Activated naive CD8-positive, alpha-beta T cell treated with anti-CD3 and anti-CD28 coated beads, Interleukin-2, amount 10 ng/mL, durations not matched to agents 7 days and 5 days (primary cell): ENCODE data around the gene ATOSB. TPM values are rescaled to one million over a fixed set of nuclear protein-coding genes. Genes with fewer than 3 reads are reported as not detected.

Experiments
- ATAC-seq: fragments of 150-1000 bp; cut with Tn5 transposase; one replicate; pipeline ENCODE4 v1.10.0; 2021; ENCODE audit warnings: low read depth, moderate library complexity
- POLR2A ChIA-PET: fragments of 350-600 bp; sonication (Branson Sonifier 250); formaldehyde crosslinking; loops from one replicate; lab custom pipeline; 2021; ENCODE audit warnings: antibody characterized with exemption; lab: Charles Lee
- DNase-seq: peaks from one replicate; pipeline ENCODE4 v3.0.0; 2021
- H3K27ac Mint-ChIP-seq: one replicate; pipeline ENCODE4 v1.8.0; 2022; ENCODE audit warnings: mild to moderate bottlenecking, mixed read lengths
- H3K27me3 Mint-ChIP-seq: one replicate; pipeline ENCODE4 v1.8.0; 2022; ENCODE audit warnings: mild to moderate bottlenecking, moderate library complexity, mixed read lengths
- H3K36me3 Mint-ChIP-seq: one replicate; pipeline ENCODE4 v1.8.0; 2021; ENCODE audit warnings: mild to moderate bottlenecking, mixed read lengths
- H3K4me1 Mint-ChIP-seq: one replicate; pipeline ENCODE4 v1.8.0; 2021; ENCODE audit warnings: mixed read lengths
- H3K4me3 Mint-ChIP-seq: one replicate; pipeline ENCODE4 v1.8.0; 2022; ENCODE audit warnings: mild to moderate bottlenecking, moderate library complexity, mixed read lengths
- H3K9me3 Mint-ChIP-seq: one replicate; pipeline ENCODE4 v1.8.0; 2021; ENCODE audit warnings: mixed read lengths
- total RNA-seq, 2 experiments: library from RNA; stranded (reverse); gene quantifications; one replicate each; pipeline ENCODE4 v1.2.3, GENCODE V29; 2021

The ATOSB gene
- total RNA-seq, 2 experiments from 2014 or later: 12.0 to 16.6 TPM

- H3K36me3 Mint-ChIP-seq: peaks cover 38% of the 10 kb centered on the region
- ATAC-seq: peak; percentile 93
- peak within 1 kb of the TSS; percentile 93 for H3K27ac Mint-ChIP-seq
- peak; percentile 92 for DNase-seq
- H3K27me3 Mint-ChIP-seq: no peaks in the 10 kb centered on the region
- H3K4me3 Mint-ChIP-seq: peak within 1 kb of the TSS; percentile 93
- H3K4me1 Mint-ChIP-seq: peaks cover 37% of the 10 kb centered on the region
- POLR2A ChIA-PET: interaction anchor here (0.6 to 3.4 kb wide), 13 partner anchors 8 to 173 kb away, joined by 3 to 41 read pairs (median 6); partner anchors contain the start of genes ATOSB, DNAJB5, FANCG and PIGO
- H3K9me3 Mint-ChIP-seq: no peaks in the 10 kb centered on the region
These were observed 43.0 kb downstream of the ATOSB start, which contains the start of gene VCP for GRCh38 chr9:35072461-35073278. VCP (minus strand) TSS chr9:35072625; CDS start chr9:35072353, 272 bp downstream.

- Mint-ChIP-seq H3K27ac (peak overlapping the region; percentile 93), H3K9me3 (no peaks in the 10 kb centered on the region), H3K27me3 (no peaks in the 10 kb centered on the region), H3K4me1 (peaks cover 38% of the 10 kb centered on the region), H3K4me3 (peak overlapping the region; percentile 93), H3K36me3 (peaks cover 42% of the 10 kb centered on the region)
- peak; percentile 64 for ATAC-seq
- DNase-seq: peak; percentile 83
- POLR2A ChIA-PET: interaction anchor here (0.6 to 3.4 kb wide), 17 partner anchors 9 to 452 kb away, joined by 3 to 41 read pairs (median 4); partner anchors contain the start of genes ATOSB, DCTN3, DNAJB5 and FANCG
These were observed 43.7 kb downstream of the ATOSB start for GRCh38 chr9:35071814-35072460.

DNA sequence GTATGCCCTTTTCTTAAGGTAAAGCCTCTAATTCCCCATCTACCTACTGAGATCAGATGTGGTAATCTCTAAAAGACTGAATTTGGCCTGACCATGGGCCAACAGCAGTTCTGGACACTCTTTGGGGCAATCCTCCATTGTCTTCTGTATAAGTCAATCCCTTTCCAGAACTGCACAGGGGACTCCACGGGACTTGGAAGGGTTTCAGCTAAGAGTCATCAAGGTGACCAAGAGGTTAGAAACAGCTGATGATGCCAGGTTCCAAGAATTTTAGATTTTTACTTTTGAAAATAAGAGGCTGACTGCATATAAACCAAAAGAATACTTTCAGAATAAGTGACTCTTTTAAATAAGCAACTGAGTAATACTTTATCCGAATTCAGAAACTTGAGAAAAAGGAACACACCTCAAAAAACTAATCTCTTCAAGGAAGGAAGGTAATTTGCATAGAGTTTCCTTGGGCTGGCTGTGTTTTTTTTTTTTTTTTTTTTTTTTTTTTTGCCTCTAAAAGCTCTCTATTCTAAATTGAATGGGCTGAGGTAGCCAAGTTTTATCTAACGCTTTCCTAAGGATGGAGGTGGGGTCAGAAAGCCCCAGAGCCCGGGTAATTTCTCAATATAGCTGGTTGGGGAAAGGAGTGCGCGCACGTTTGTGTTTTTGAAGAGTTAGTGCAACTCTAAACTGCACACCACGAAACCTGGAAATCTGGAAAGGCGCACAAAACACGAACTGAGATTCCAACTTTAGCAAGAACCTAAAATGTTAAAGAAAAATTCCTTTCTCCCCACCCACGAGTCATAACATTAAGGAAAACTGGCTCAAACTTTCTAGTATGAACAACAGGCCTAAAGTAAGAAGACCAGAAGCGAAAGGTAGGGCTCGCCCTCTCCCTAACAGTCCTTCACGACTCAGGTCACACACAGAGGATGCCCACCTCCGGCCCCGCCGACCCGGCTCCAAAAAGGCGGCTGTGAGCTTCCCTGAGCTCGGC, 44.5 kb downstream of the ATOSB start:
- ATAC-seq (no peak), DNase-seq (no peak)
- Mint-ChIP-seq H3K4me3 (peak overlapping the region; percentile 93), H3K27me3 (no peaks in the 10 kb centered on the region), H3K36me3 (peaks cover 45% of the 10 kb centered on the region), H3K9me3 (no peaks in the 10 kb centered on the region), H3K4me1 (peaks cover 39% of the 10 kb centered on the region), H3K27ac (peak overlapping the region; percentile 93)
- POLR2A ChIA-PET: interaction anchor here (0.6 to 3.4 kb wide), 14 partner anchors 10 to 451 kb away, joined by 3 to 41 read pairs (median 5); partner anchors contain the start of genes ATOSB, DCTN3, DNAJB5 and FANCG

- Mint-ChIP-seq H3K27ac (no peak overlapping the region), H3K9me3 (no peaks in the 10 kb centered on the region), H3K4me1 (peaks cover 37% of the 10 kb centered on the region), H3K36me3 (peaks cover 43% of the 10 kb centered on the region), H3K4me3 (peak overlapping the region; percentile 35), H3K27me3 (no peaks in the 10 kb centered on the region)
- DNase-seq: no peak
- POLR2A ChIA-PET: interaction anchor here (0.6 kb wide), 1 partner anchor 610 kb away, joined by 4 read pairs; the partner anchor contains the start of genes DNAI1 and FAM219A
- no peak for ATAC-seq
These were observed 46.6 kb downstream of the ATOSB start for GRCh38 chr9:35069020-35069419.

GRCh38 chr9:35067056-35067455, 48.6 kb downstream of the ATOSB start:
- Mint-ChIP-seq H3K27me3 (no peaks in the 10 kb centered on the region), H3K4me1 (peaks cover 33% of the 10 kb centered on the region), H3K4me3 (no peak overlapping the region), H3K9me3 (no peaks in the 10 kb centered on the region), H3K27ac (peak overlapping the region; percentile 27), H3K36me3 (peaks cover 53% of the 10 kb centered on the region)
- POLR2A ChIA-PET: no interaction called here
- no peak for ATAC-seq
- no peak for DNase-seq

DNA sequence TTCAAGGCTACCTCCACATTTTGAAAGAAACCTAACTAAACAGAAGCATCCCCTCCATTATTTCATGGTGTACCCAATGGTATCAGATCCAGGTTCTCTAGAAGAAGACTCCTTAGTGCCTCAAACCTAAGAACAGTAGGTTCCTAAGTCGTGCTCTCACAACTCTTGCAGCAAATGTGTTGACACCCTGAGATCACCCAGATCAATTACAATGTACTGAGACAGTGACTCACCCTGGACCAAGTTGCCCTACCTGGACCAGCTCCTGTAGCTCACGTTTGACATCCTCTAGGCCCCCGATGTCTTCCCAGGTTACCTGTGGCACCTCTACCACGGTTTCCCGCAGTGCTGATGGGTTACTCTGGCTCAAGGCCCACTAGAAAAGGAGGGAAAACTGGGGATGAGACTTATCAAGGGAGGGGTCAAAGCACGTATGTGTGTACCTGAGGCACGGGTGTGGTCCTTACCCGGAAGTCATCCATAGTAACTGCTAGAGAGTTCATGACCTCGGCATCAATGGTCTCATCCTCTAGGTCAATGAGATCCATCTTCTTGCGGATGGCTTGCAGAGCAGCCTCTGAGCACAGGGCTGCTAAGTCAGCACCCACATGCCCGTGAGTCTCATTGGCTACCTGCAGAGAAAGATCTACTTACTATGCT, 55.0 kb downstream of the ATOSB start:
- no peak overlapping the region for H3K4me3 Mint-ChIP-seq
- peaks cover 2% of the 10 kb centered on the region for H3K4me1 Mint-ChIP-seq
- no peak overlapping the region for H3K27ac Mint-ChIP-seq
- H3K27me3 Mint-ChIP-seq: no peaks in the 10 kb centered on the region
- no peak for DNase-seq
- POLR2A ChIA-PET: interaction anchor here (1.4 to 1.6 kb wide), 2 partner anchors 11 to 19 kb away, joined by 4 to 5 read pairs; partner anchors contain the start of gene FANCG
- H3K9me3 Mint-ChIP-seq: no peaks in the 10 kb centered on the region
- peaks cover 66% of the 10 kb centered on the region for H3K36me3 Mint-ChIP-seq
- no peak for ATAC-seq

DNA sequence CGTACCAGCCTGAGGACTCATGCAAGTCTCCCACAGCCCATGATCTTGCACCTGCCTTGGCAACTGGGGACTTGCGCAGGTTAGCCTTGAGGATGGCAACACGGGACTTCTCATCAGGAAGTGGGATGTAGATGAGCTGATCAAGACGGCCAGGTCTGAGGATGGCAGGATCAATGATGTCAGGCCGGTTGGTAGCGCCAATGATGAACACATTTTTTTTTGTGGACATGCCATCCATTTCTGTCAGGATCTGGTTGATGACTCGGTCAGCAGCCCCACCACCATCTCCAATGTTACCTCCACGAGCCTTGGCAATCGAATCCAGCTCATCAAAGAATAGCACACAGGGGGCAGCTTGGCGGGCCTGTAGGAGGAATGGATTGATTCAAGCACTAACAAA, 56.2 kb downstream of the ATOSB start:
- DNase-seq (no peak), ATAC-seq (no peak)
- POLR2A ChIA-PET: no interaction called here
- Mint-ChIP-seq H3K27me3 (no peaks in the 10 kb centered on the region), H3K4me1 (peaks cover 2% of the 10 kb centered on the region), H3K36me3 (peaks cover 59% of the 10 kb centered on the region), H3K27ac (no peak overlapping the region), H3K9me3 (no peaks in the 10 kb centered on the region), H3K4me3 (no peak overlapping the region)

DNA sequence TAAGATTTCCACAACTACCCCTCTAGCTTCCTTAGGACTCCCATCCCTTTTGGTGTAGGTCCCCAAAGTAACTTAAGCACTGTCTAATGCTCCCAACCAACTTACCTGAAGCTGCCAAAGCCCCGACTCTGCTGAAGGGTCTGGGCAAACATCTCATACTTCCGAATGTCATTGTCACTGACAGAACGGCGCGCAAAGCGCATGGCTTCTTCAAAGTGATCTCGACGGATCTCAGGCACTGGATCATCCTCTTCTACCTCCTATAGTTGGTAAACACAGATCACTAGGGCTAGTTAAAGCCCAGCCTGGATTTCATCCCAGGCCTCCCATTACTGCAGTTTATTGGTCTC, 58.4 kb downstream of the ATOSB start:
- no peak overlapping the region for H3K27ac Mint-ChIP-seq
- POLR2A ChIA-PET: no interaction called here
- no peaks in the 10 kb centered on the region for H3K9me3 Mint-ChIP-seq
- DNase-seq (no peak), ATAC-seq (no peak)
- no peaks in the 10 kb centered on the region for H3K27me3 Mint-ChIP-seq
- H3K4me3 Mint-ChIP-seq: no peak overlapping the region
- H3K36me3 Mint-ChIP-seq: peaks cover 47% of the 10 kb centered on the region
- no peaks in the 10 kb centered on the region for H3K4me1 Mint-ChIP-seq

DNA sequence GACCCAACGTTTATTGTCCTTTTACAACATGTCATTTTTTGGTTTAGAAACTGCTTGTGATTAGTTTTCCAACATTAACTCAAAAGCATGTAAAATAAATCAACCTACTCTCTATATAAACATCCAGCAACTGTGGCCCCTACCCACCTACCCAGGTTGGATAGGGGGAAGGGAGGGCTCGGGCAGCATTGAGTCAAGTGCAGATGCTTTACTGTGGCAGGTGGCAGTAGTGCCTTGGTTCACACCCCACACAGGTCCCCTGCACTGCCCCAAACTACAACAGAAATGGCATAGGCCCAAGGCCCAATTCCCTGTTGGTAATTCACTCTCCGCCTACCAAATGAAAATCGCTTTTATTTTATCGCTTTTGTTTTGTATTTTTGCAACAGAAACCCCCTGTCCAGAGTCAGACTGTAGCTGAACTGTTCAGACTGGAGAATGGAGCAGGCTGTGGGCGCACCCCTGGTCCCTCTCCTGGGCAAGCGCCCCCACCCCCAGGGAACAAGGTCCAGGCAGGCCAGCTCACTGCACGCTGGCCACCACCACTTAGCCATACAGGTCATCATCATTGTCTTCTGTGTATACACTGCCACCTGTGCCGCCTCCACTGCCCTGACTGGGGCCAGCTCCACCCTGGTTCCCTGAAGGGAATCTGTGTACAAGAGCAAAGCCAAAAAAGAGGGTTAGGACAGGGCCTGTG, 58.9 kb downstream of the ATOSB start:
- no peak overlapping the region for H3K27ac Mint-ChIP-seq
- H3K4me1 Mint-ChIP-seq: no peaks in the 10 kb centered on the region
- DNase-seq (no peak), ATAC-seq (no peak)
- POLR2A ChIA-PET: no interaction called here
- no peak overlapping the region for H3K4me3 Mint-ChIP-seq
- H3K9me3 Mint-ChIP-seq: no peaks in the 10 kb centered on the region
- H3K27me3 Mint-ChIP-seq: no peaks in the 10 kb centered on the region
- peaks cover 44% of the 10 kb centered on the region for H3K36me3 Mint-ChIP-seq

GRCh38 chr9:35054871-35055644, 60.6 kb downstream of the ATOSB start:
- peaks cover 37% of the 10 kb centered on the region for H3K36me3 Mint-ChIP-seq
- H3K9me3 Mint-ChIP-seq: no peaks in the 10 kb centered on the region
- H3K27ac Mint-ChIP-seq: no peak overlapping the region
- no peaks in the 10 kb centered on the region for H3K27me3 Mint-ChIP-seq
- DNase-seq (no peak), ATAC-seq (no peak)
- H3K4me1 Mint-ChIP-seq: peaks cover 4% of the 10 kb centered on the region
- no peak overlapping the region for H3K4me3 Mint-ChIP-seq
- POLR2A ChIA-PET: no interaction called here

- no peak overlapping the region for H3K27ac Mint-ChIP-seq
These were observed 61.4 kb downstream of the ATOSB start for GRCh38 chr9:35054185-35054835.

More at GRCh38 chr9:35054185-35054835, 61.4 kb downstream of the ATOSB start:
- peaks cover 32% of the 10 kb centered on the region for H3K36me3 Mint-ChIP-seq
- ATAC-seq: no peak
- peaks cover 4% of the 10 kb centered on the region for H3K4me1 Mint-ChIP-seq
- H3K9me3 Mint-ChIP-seq: no peaks in the 10 kb centered on the region
- no peak for DNase-seq
- H3K27me3 Mint-ChIP-seq: no peaks in the 10 kb centered on the region
- POLR2A ChIA-PET: no interaction called here
- H3K4me3 Mint-ChIP-seq: no peak overlapping the region
